M059J (cell line): ENCODE measurements around the gene MED13L. TPM values are rescaled to one million over a fixed set of nuclear protein-coding genes. Genes with fewer than 3 reads are reported as not detected.
A peak's percentile ranks its signal among the peaks of the same experiment; 100 is the strongest.

Experiments used
- DNase-seq: peaks from one replicate; pipeline ENCODE4 v3.0.0-alpha.2; 2012; ENCODE audit warnings: low read depth
- total RNA-seq: library from RNA; depleted of rRNA; stranded (reverse); fragments of >200 nt; shearing (Covaris generic); gene quantifications from 2 replicates; pipeline ENCODE4 v1.2.3, GENCODE V29; 2014

Gene MED13L
- total RNA-seq, 1 experiment from 2014 or later, result 53.0 TPM

- DNase-seq, result no peak
These were observed 187.0 kb downstream of the MED13L start for GRCh38 chr12:116090516-116090915.

GRCh38 chr12:116089080-116089479 lies 188.4 kb downstream of the MED13L start:
- no peak for DNase-seq

GRCh38 chr12:116087962-116088361 lies 189.5 kb downstream of the MED13L start:
- no peak for DNase-seq

- DNase-seq, result no peak
These were observed 190.1 kb downstream of the MED13L start for GRCh38 chr12:116087399-116087798.

- DNase-seq, result no peak
These were observed 197.1 kb downstream of the MED13L start for GRCh38 chr12:116080415-116080814.

GRCh38 chr12:116078396-116078795 lies 199.1 kb downstream of the MED13L start:
- DNase-seq, result no peak

- no peak for DNase-seq
These were observed 200.1 kb downstream of the MED13L start for GRCh38 chr12:116077431-116077830.

- DNase-seq, result peak; percentile 24
These were observed 201.1 kb downstream of the MED13L start for GRCh38 chr12:116076399-116076798.

- DNase-seq, result no peak
These were observed 202.8 kb downstream of the MED13L start for GRCh38 chr12:116074686-116075085.

- DNase-seq, result no peak
These were observed 205.8 kb downstream of the MED13L start for GRCh38 chr12:116071555-116072230.

- no peak for DNase-seq
These were observed 207.0 kb downstream of the MED13L start for GRCh38 chr12:116070444-116070843.

GRCh38 chr12:116069943-116070342 lies 207.6 kb downstream of the MED13L start:
- no peak for DNase-seq

- DNase-seq, result no peak
These were observed 208.6 kb downstream of the MED13L start for GRCh38 chr12:116068853-116069252.

- no peak for DNase-seq
These were observed 209.1 kb downstream of the MED13L start for GRCh38 chr12:116068371-116068770.

- DNase-seq, result no peak
These were observed 209.6 kb downstream of the MED13L start for GRCh38 chr12:116067892-116068291.

- peak; percentile 32 for DNase-seq
These were observed 210.9 kb downstream of the MED13L start for GRCh38 chr12:116066381-116067230.

GRCh38 chr12:116065606-116066005 lies 211.9 kb downstream of the MED13L start:
- DNase-seq, result peak; percentile 22

- DNase-seq, result no peak
These were observed 213.0 kb downstream of the MED13L start for GRCh38 chr12:116064493-116064892.

- no peak for DNase-seq
These were observed 214.8 kb downstream of the MED13L start for GRCh38 chr12:116062698-116063097.

GRCh38 chr12:116060764-116061163 lies 216.7 kb downstream of the MED13L start:
- peak; percentile 26 for DNase-seq

- no peak for DNase-seq
These were observed 217.6 kb downstream of the MED13L start for GRCh38 chr12:116059904-116060303.

GRCh38 chr12:116058574-116058973 lies 218.9 kb downstream of the MED13L start:
- no peak for DNase-seq

GRCh38 chr12:116057356-116057755 lies 220.1 kb downstream of the MED13L start:
- no peak for DNase-seq
